Measurements from ENCODE around the gene ITGA1.

ITGA1 gene

GRCh38 chr5:52938226-52938625 lies 150.5 kb downstream of the ITGA1 start:
- no peak for TF ChIP-seq CTCF (conservative IDR thresholded peaks at IDR 0.05)
- H3K27ac ChIP-seq = no peak overlapping the region

GRCh38 chr5:52943285-52943684 lies 155.6 kb downstream of the ITGA1 start:
- no peak overlapping the region for H3K27ac ChIP-seq
- no peak for TF ChIP-seq CTCF (conservative IDR thresholded peaks at IDR 0.05)

GRCh38 chr5:52943808-52944207 lies 156.1 kb downstream of the ITGA1 start:
- no peak for TF ChIP-seq CTCF (conservative IDR thresholded peaks at IDR 0.05)
- H3K27ac ChIP-seq = no peak overlapping the region

GRCh38 chr5:52945040-52945439 lies 157.3 kb downstream of the ITGA1 start:
- H3K27ac ChIP-seq = no peak overlapping the region

GRCh38 chr5:52947208-52947607 lies 159.5 kb downstream of the ITGA1 start:
- TF ChIP-seq CTCF (conservative IDR thresholded peaks at IDR 0.05) = no peak
- peak overlapping the region; percentile 38 for H3K27ac ChIP-seq

More at GRCh38 chr5:52945040-52945439, 157.3 kb downstream of the ITGA1 start:
- no peak for TF ChIP-seq CTCF (conservative IDR thresholded peaks at IDR 0.05)

DNA sequence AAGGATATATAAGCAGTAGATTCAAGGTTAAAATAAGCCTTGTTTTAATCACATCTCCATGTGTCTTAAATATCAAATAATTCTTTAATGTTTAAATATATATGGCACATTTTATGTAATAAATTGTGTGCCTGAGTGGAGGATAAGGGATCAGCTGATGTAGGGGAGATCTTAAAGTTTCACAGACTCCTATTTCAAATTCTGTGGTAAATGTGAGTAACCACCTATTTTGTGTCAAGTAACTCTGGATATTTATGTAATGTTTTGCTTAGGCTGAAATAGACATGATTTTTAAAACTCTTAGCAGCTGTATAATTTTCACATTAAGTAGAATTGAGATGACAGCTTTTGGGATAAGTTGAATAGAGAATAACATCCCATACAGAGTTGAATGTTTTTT lies 160.1 kb downstream of the ITGA1 start:
- H3K27ac ChIP-seq = no peak overlapping the region
- no peak for TF ChIP-seq CTCF (conservative IDR thresholded peaks at IDR 0.05)

- H3K27ac ChIP-seq = no peak overlapping the region
- TF ChIP-seq CTCF (conservative IDR thresholded peaks at IDR 0.05) = peak; percentile 74
Observed at GRCh38 chr5:52948418-52949076, 160.8 kb downstream of the ITGA1 start.
